HG03175 (cell line): ENCODE data around the gene DRAP1.

Experiments
- ATAC-seq: cut with Tn5 transposase; IDR thresholded peaks from one replicate; pipeline ENCODE4 v1.9.1; 2021; ENCODE audit warnings: mild to moderate bottlenecking, moderate library complexity; ENCODE audit not compliant: unreplicated experiment

DRAP1 gene

GRCh38 chr11:65961267-65962140 lies 42.3 kb downstream of the DRAP1 start, which contains the start of gene SART1:
SART1 (plus strand) TSS chr11:65961734; CDS start chr11:65961781, 47 bp downstream.
- ATAC-seq, result peak; percentile 85

GRCh38 chr11:65962141-65962564 lies 42.9 kb downstream of the DRAP1 start:
- no peak for ATAC-seq

- ATAC-seq, result no peak
Observed at GRCh38 chr11:65964906-65965305, 45.7 kb downstream of the DRAP1 start.

- no peak for ATAC-seq
Observed at GRCh38 chr11:65965986-65966762, 46.9 kb downstream of the DRAP1 start.

- ATAC-seq, result no peak
Observed at GRCh38 chr11:65967329-65967934, 48.2 kb downstream of the DRAP1 start.

- no peak for ATAC-seq
Observed at GRCh38 chr11:65968600-65969482, 49.6 kb downstream of the DRAP1 start.
